Measurements from ENCODE around the gene ZDHHC8.

DNA sequence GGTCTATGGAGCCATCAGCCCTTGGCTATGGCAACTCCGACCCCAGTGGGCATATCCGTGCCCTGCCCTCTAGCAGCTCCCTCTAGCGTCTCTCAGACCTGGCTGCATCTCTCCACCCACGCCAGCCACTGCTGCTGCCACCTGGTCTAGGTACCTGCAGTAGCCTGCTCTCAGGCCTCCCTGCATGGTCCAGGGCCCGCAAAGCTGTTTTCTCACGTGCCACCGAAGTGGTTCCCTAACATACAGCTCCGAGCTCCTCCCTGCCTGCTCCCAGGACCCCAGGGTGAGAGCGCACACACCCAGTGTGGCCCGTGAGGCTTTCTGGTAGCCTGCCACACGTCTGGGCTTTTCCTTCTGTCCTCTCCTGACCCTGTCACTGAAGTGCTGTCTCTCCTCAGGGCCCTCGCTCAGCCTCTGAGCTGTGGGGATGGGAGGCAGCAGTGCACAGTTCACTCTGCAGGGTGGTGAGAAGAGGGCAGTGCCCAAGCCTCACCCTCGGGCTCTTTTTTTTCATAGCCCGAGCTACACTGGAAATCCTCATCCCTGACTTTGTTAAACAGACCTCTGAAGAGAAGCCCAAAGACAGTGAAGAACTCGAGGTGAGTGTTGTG, 37.3 kb upstream of the ZDHHC8 start:
- TF ChIP-seq POLR2A (IDR thresholded peaks at IDR 0.05; ENCODE audit: low read length) (no peak), GATA1 (IDR thresholded peaks at IDR 0.05; ENCODE audit: low read depth, low read length) (no peak)
